RWPE2 (cell line): ENCODE results near the gene CHN2.

Experiments used
- ATAC-seq: fragments of 200-7000 bp; cut with Tn5 transposase; 3 replicates; pipeline ENCODE4 v1.9.1; 2021; ENCODE audit warnings: low read depth
- DNase-seq: peaks from one replicate; pipeline ENCODE4 v3.0.0-alpha.2; 2020; ENCODE audit warnings: low spot score
- H3K27ac ChIP-seq: fragments of 450-650 bp; 2 replicates; pipeline ENCODE4 v1.5.1; 2017; ENCODE audit warnings: mild to moderate bottlenecking; ENCODE audit not compliant: poor library complexity, severe bottlenecking
- H3K27me3 ChIP-seq: fragments of 250-450 bp; sonication (Bioruptor Pico); 2 replicates; pipeline ENCODE4 v1.5.1; 2021; ENCODE audit warnings: mild to moderate bottlenecking, moderate library complexity; ENCODE audit not compliant: insufficient read depth, poor library complexity, severe bottlenecking
- H3K36me3 ChIP-seq: fragments of 250-450 bp; sonication (Bioruptor Pico); 2 replicates; pipeline ENCODE4 v1.5.1; 2020; ENCODE audit warnings: low read depth, mild to moderate bottlenecking, moderate library complexity
- H3K4me1 ChIP-seq: fragments of 250-450 bp; sonication (Bioruptor Pico); 2 replicates; pipeline ENCODE4 v1.5.1; 2021; ENCODE audit warnings: mild to moderate bottlenecking, moderate library complexity; ENCODE audit not compliant: insufficient read depth, poor library complexity, severe bottlenecking
- H3K4me3 ChIP-seq: fragments of 250-450 bp; sonication (Bioruptor Pico); 2 replicates; pipeline ENCODE4 v1.5.1; 2021; ENCODE audit warnings: mild to moderate bottlenecking, moderate library complexity; ENCODE audit not compliant: severe bottlenecking
- H3K9me3 ChIP-seq: fragments of 250-450 bp; sonication (Bioruptor Pico); 2 replicates; pipeline ENCODE4 v1.5.1; 2021; ENCODE audit warnings: mild to moderate bottlenecking, moderate library complexity; ENCODE audit not compliant: severe bottlenecking
- CTCF ChIP-seq: fragments of 450-650 bp; IDR thresholded peaks from one replicate; pipeline ENCODE4 v1.5.1; 2017; ENCODE audit warnings: mild to moderate bottlenecking, moderate library complexity; ENCODE audit not compliant: poor library complexity, severe bottlenecking

The CHN2 gene

GRCh38 chr7:29371472-29371871, 176.9 kb downstream of the CHN2 start:
- Histone ChIP-seq H3K4me1 (peaks cover 20% of the 10 kb centered on the region), H3K4me3 (no peak overlapping the region), H3K36me3 (no peaks in the 10 kb centered on the region), H3K9me3 (no peaks in the 10 kb centered on the region), H3K27me3 (no peaks in the 10 kb centered on the region), H3K27ac (no peak overlapping the region)
- DNase-seq = no peak
- no peak for ATAC-seq
- TF ChIP-seq CTCF = no peak

GRCh38 chr7:29372351-29373090, 177.9 kb downstream of the CHN2 start:
- ATAC-seq (no peak), DNase-seq (no peak)
- H3K4me3 ChIP-seq = no peak overlapping the region
- no peaks in the 10 kb centered on the region for H3K9me3 ChIP-seq
- peaks cover 24% of the 10 kb centered on the region for H3K4me1 ChIP-seq
- no peaks in the 10 kb centered on the region for H3K36me3 ChIP-seq
- TF ChIP-seq CTCF = no peak
- no peak overlapping the region for H3K27ac ChIP-seq
- no peaks in the 10 kb centered on the region for H3K27me3 ChIP-seq

GRCh38 chr7:29375641-29376562, 181.3 kb downstream of the CHN2 start:
- peak; percentile 91 for ATAC-seq
- H3K27ac ChIP-seq = peak overlapping the region; percentile 17
- DNase-seq = no peak
- no peaks in the 10 kb centered on the region for H3K36me3 ChIP-seq
- H3K27me3 ChIP-seq = no peaks in the 10 kb centered on the region
- no peaks in the 10 kb centered on the region for H3K9me3 ChIP-seq
- H3K4me3 ChIP-seq = no peak overlapping the region
- H3K4me1 ChIP-seq = peaks cover 16% of the 10 kb centered on the region
- no peak for TF ChIP-seq CTCF

GRCh38 chr7:29377718-29378117, 183.1 kb downstream of the CHN2 start:
- DNase-seq = no peak
- no peak for TF ChIP-seq CTCF
- Histone ChIP-seq H3K4me1 (peaks cover 16% of the 10 kb centered on the region), H3K4me3 (no peak overlapping the region), H3K27me3 (no peaks in the 10 kb centered on the region), H3K36me3 (no peaks in the 10 kb centered on the region), H3K27ac (no peak overlapping the region), H3K9me3 (no peaks in the 10 kb centered on the region)
- ATAC-seq = no peak
